Measurements from ENCODE around the gene MPP4. TPM values are rescaled to one million over a fixed set of nuclear protein-coding genes. Genes with fewer than 3 reads are reported as not detected.

MPP4 gene
- total RNA-seq, 3 donors from 2014 or later: 0.25 TPM; not detected in 2

- ATAC-seq (no peak), DNase-seq (no peak)
- H3K4me3 ChIP-seq: no peak overlapping the region
- H3K36me3 ChIP-seq (ENCODE audit: low read depth): no peaks in the 10 kb centered on the region
- TF ChIP-seq, protein P1, sequence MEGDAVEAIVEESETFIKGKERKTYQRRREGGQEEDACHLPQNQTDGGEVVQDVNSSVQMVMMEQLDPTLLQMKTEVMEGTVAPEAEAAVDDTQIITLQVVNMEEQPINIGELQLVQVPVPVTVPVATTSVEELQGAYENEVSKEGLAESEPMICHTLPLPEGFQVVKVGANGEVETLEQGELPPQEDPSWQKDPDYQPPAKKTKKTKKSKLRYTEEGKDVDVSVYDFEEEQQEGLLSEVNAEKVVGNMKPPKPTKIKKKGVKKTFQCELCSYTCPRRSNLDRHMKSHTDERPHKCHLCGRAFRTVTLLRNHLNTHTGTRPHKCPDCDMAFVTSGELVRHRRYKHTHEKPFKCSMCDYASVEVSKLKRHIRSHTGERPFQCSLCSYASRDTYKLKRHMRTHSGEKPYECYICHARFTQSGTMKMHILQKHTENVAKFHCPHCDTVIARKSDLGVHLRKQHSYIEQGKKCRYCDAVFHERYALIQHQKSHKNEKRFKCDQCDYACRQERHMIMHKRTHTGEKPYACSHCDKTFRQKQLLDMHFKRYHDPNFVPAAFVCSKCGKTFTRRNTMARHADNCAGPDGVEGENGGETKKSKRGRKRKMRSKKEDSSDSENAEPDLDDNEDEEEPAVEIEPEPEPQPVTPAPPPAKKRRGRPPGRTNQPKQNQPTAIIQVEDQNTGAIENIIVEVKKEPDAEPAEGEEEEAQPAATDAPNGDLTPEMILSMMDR (IDR thresholded peaks at IDR 0.05): no peak
- no peaks in the 10 kb centered on the region for H3K9me3 ChIP-seq
- intact Hi-C loops (cut with DNase I, micrococcal nuclease): no loop called here
- no peaks in the 10 kb centered on the region for H3K4me1 ChIP-seq (ENCODE audit: low read depth)
Measured at GRCh38 chr2:201628545-201628944, 69.9 kb downstream of the MPP4 start.

DNA sequence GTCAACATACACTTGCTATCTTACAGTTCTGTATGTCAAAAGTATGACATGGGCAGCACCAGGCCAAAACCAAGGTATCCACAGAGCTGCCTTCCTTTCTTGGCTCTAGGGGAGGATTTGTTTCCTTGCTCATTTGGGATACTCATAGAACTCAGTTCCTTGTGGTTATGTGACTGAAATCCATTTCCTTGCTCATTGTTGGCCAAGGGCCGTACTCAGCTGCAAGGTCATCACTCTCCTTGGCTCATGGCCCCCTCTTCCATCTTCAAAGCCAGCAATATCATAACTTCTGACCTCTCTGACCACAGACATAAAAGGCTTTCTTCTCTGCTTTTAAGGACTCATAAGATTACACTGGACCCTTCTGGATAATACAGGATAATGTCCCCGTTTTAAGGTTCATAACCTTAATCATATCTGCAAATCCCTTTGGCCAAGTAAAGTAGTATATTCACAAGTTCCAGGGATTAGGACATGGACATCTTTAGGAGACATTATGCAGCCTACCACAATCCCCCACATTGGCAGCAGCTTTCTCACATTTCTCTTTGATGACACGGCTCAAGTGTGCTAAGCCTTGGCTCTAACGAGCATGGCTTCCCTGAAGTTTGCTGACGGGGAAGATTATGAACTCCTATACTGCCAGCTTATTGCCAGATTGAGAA is 76.0 kb downstream of the MPP4 start:
- TF ChIP-seq, protein P1 (IDR thresholded peaks at IDR 0.05): no peak
- ATAC-seq: no peak

GRCh38 chr2:201621293-201621999 is 77.0 kb downstream of the MPP4 start:
- ATAC-seq (no peak), DNase-seq (no peak)
- TF ChIP-seq, protein P1 (IDR thresholded peaks at IDR 0.05): no peak
- no peaks in the 10 kb centered on the region for H3K36me3 ChIP-seq (ENCODE audit: low read depth)
- peaks cover 3% of the 10 kb centered on the region for H3K4me1 ChIP-seq (ENCODE audit: low read depth)
- intact Hi-C loops (cut with DNase I, micrococcal nuclease): no loop called here
- no peak overlapping the region for H3K4me3 ChIP-seq
- H3K9me3 ChIP-seq: no peaks in the 10 kb centered on the region

More for the DNA sequence above, 76.0 kb downstream of the MPP4 start:
- Histone ChIP-seq H3K9me3 (no peaks in the 10 kb centered on the region), H3K4me1 (ENCODE audit: low read depth) (peaks cover 3% of the 10 kb centered on the region), H3K36me3 (ENCODE audit: low read depth) (no peaks in the 10 kb centered on the region), H3K4me3 (no peak overlapping the region)
- intact Hi-C loops (cut with DNase I, micrococcal nuclease): no loop called here
- DNase-seq: no peak

DNA sequence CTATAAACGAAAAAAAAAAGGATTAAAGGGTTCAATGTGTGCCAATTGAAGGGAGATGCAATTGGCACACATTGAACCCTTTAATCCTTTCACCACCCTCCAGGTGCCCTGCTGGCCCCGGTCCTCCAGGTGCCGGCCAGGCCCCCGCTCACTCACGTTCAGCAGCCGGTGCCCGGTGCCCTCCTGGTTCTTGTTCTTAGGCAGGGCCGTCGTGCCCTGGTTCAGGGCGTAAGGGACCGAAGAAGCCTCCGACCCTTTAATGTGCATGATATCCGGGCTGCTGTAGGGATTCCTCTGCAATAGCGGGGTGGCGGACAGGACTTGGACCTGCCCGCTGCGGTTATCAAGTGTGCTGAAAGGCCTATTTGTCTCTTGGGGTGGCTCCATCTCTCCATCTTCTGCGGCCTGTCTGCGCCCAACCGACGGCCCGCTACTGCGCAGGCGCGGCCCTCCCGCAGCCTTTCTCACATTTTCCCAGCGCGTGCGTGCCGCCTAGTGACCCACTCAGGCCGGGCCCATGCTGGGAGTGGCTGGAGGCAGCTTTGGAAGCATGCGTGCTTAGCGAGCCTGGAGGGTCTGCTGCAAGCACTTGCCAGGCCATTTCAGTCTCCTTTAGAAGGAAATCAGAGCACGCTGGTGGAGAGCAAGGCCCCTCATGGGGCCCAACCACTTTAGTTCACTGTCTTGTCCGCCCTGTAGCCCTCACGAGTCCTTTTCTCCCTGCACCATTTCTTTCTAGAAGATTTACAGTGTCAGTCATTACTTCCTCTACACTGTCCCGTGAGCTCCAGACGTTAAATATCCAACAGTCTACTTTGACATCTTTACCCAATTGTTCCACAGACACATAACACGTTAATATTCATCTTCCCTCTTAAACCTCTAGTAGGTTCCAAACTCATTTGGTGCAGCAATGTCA is 79.4 kb downstream of the MPP4 start:
- Histone ChIP-seq H3K4me1 (ENCODE audit: low read depth) (peaks cover 3% of the 10 kb centered on the region), H3K9me3 (no peaks in the 10 kb centered on the region), H3K36me3 (ENCODE audit: low read depth) (no peaks in the 10 kb centered on the region), H3K4me3 (no peak overlapping the region)
- intact Hi-C loops (cut with DNase I, micrococcal nuclease): no loop called here
- DNase-seq (peak; percentile 56 to 67 (median 63)), ATAC-seq (peak; percentile 72)
- TF ChIP-seq, protein P1 (IDR thresholded peaks at IDR 0.05): no peak

DNA sequence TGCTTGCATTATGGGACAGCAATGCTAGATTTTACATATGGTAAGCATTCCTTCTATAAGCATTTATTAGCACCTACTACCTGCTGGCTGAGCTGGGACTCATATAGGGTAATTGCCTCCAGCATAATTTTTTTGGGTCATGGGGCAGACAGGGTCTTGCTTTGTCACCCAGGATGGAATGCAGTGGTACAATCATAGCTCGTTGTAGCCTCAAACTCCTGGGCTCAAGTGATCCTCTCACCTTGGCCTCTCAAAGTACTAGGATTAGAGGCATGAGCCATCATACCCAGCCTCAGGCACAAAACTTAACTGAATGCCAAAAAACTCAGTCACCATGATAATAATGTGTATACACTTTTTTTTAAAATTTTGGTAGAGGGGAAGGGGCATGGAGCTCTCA is 90.4 kb downstream of the MPP4 start:
- no peaks in the 10 kb centered on the region for H3K4me1 ChIP-seq (ENCODE audit: low read depth)
- no peaks in the 10 kb centered on the region for H3K9me3 ChIP-seq
- TF ChIP-seq, protein P1 (IDR thresholded peaks at IDR 0.05): no peak
- H3K4me3 ChIP-seq: no peak overlapping the region
- intact Hi-C loops (cut with DNase I, micrococcal nuclease): no loop called here
- DNase-seq: no peak
- no peaks in the 10 kb centered on the region for H3K36me3 ChIP-seq (ENCODE audit: low read depth)
- no peak for ATAC-seq
